ENCODE results near the gene MTA1.
A peak's percentile ranks its signal among the peaks of the same experiment; 100 is the strongest.

MTA1 gene

DNA sequence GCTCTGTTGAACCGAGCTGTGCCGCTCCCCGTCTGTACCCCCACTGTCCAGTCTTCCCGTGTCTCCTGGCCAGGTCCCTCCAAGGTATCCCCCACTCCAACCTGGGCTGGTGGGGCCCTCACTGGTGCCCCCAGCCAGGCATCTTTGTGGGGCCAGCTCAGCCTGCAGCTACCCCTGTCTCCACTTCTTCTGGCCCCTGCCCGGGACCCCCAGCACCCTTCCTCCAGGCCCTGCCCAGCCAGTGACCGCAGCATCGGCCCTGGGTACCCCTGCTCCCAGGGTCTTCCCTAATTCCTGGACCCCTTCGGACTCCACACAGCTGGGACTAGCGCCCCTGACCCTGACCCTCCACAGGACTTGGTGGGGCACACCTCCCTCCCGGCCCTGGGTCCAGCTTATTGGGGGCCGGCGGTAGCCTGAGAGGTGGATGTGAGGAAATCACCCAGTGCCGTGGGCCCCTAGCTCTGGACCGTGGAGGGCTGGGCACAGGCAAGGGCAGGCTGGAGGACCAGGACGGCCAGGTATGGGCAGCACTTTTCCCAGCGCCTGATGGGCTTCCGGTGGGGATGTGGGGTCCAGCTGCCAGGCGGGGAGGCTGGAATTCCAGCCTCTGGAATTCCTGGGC, 63.0 kb downstream of the MTA1 start:
- peaks cover 87% of the 10 kb centered on the region for H3K4me1 ChIP-seq
- H3K27ac ChIP-seq, result peak overlapping the region; percentile 80
- peak overlapping the region; percentile 61 for H3K9ac ChIP-seq

DNA sequence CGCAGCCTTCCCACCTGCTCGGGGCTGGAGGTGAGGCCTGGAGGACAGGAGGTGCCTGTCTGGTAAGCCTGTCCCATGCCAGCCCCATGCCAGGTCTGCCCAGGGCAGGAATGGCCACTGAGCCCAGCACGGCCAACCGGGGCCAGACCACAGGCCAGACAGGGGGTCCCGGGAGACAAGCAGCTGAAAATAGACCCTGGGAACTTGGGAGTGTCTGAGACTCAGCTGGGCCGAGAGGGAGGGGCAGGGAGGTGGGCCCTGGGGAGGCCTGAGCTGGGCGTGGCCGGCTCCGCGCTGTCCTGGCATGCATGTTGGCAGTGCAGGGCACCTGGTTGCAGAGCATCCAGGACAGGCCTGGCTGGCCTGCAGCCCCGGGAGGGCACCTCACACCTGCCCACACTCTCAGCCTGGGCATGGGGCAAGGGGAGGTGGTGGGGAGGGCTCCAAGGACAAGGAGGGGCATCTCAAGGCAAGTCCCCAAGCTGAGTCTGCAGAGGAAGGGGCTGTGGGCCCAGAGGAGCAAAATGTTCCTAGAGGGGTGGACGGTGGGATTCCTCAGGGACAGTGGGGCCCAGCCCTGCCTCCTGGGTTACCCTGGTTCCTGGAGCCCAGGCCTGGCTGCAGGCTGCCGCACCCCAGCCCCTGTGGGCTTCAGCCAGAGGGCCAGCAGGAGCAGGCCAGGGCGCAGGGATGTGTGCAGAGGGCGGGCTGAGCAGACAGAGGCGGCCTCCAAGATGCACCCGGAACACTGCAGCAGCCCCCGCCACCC, 63.9 kb downstream of the MTA1 start:
- no peaks in the 10 kb centered on the region; the same call in 1 of the 2 replicates for H3K36me3 ChIP-seq
- H3K27me3 ChIP-seq, result peaks cover 59% of the 10 kb centered on the region
- peak overlapping the region; percentile 99 for H3K4me2 ChIP-seq
- peak overlapping the region; percentile 61; the same call in 1 of the 2 replicates for H3K9ac ChIP-seq
- H3K4me1 ChIP-seq, result peaks cover 89% of the 10 kb centered on the region
- H3K27ac ChIP-seq, result peak overlapping the region; percentile 80; the same call in 1 of the 2 replicates
- peaks cover 42% of the 10 kb centered on the region for H4K20me1 ChIP-seq
- peak overlapping the region; percentile 63; the same call in 1 of the 2 replicates for H3K4me3 ChIP-seq
- no peak for TF ChIP-seq Cebpa-rat (IDR thresholded peaks at IDR 0.05)
- no peaks in the 10 kb centered on the region for H3K9me3 ChIP-seq

More for the DNA sequence above, 63.0 kb downstream of the MTA1 start:
- H3K4me2 ChIP-seq, result peak overlapping the region; percentile 99
- H3K4me3 ChIP-seq, result peak overlapping the region; percentile 63
- no peak for TF ChIP-seq Cebpa-rat (IDR thresholded peaks at IDR 0.05)
- peaks cover 49% of the 10 kb centered on the region for H4K20me1 ChIP-seq
- H3K36me3 ChIP-seq, result no peaks in the 10 kb centered on the region
- peaks cover 59% of the 10 kb centered on the region for H3K27me3 ChIP-seq
- H3K9me3 ChIP-seq, result no peaks in the 10 kb centered on the region

- TF ChIP-seq Cebpa-rat (IDR thresholded peaks at IDR 0.05), result no peak
- Histone ChIP-seq H3K4me1 (peaks cover 97% of the 10 kb centered on the region), H3K9me3 (no peaks in the 10 kb centered on the region), H3K27ac (no peak overlapping the region), H3K36me3 (no peaks in the 10 kb centered on the region; the same call in 1 of the 2 replicates), H3K9ac (peak overlapping the region; percentile 17; the same call in 1 of the 2 replicates), H3K4me2 (peak overlapping the region; percentile 99), H4K20me1 (peaks cover 49% of the 10 kb centered on the region), H3K27me3 (peaks cover 55% of the 10 kb centered on the region), H3K4me3 (no peak overlapping the region)
Measured at GRCh38 chr14:105484069-105484996, 64.7 kb downstream of the MTA1 start.

GRCh38 chr14:105484997-105485393, 65.4 kb downstream of the MTA1 start:
- Histone ChIP-seq H3K4me3 (no peak overlapping the region), H4K20me1 (peaks cover 42% of the 10 kb centered on the region), H3K27ac (no peak overlapping the region), H3K36me3 (no peaks in the 10 kb centered on the region; the same call in 1 of the 2 replicates), H3K27me3 (peaks cover 48% of the 10 kb centered on the region), H3K9ac (no peak overlapping the region), H3K9me3 (no peaks in the 10 kb centered on the region), H3K4me1 (peaks cover 94% of the 10 kb centered on the region), H3K4me2 (peak overlapping the region; percentile 99)
- no peak for TF ChIP-seq Cebpa-rat (IDR thresholded peaks at IDR 0.05)

GRCh38 chr14:105485739-105486162, 66.1 kb downstream of the MTA1 start:
- Histone ChIP-seq H3K9me3 (no peaks in the 10 kb centered on the region), H3K4me2 (peak overlapping the region; percentile 99), H3K27me3 (peaks cover 41% of the 10 kb centered on the region), H3K9ac (0 out of 2 replicates have a peak overlapping the region, but pooled peaks have one; percentile 72), H3K36me3 (no peaks in the 10 kb centered on the region; the same call in 1 of the 2 replicates), H3K27ac (no peak overlapping the region), H4K20me1 (peaks cover 35% of the 10 kb centered on the region), H3K4me3 (peak overlapping the region; percentile 72), H3K4me1 (peaks cover 88% of the 10 kb centered on the region)
- no peak for TF ChIP-seq Cebpa-rat (IDR thresholded peaks at IDR 0.05)

DNA sequence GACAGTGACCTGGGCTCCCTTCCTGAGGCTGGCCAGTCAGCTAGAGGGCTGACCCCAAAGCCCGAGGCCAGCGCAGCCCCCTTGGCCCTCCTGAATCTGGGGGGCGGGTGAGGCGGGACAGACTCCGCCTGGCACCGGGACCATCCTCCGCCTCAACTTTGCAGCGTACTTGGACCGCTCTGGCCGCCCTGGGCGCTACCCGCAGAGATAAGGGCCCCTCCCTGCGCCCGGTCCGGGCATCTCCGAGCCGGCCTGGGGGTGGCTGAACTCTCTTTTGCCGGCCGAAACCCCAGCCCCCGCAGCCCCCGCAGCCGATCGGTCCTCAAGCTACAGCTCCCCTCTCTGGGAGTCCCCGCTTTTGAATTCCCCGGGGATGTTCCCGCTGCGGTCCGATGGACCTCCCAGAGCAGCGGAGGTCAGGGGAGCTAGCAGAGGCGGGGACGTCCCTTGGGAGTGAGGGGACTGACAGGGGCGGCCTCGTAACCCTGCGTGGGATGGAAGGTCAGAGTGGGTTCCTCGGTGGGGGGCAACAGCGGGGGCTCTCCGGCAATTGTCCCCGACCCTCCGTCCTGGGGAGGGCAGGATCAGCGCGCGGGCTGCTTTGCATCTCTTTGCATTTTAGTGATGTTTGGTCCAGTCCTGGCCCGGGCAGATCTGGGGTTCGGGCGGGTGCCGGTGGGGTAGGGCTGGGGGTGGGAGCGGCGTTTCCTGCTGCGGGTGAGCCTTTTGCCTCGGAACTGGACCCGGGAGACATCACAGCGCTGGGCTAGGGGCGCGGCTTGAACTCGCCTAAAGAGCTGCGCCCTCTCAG, 66.7 kb downstream of the MTA1 start, which contains the start of gene CRIP1:
TSS of gene CRIP1 (plus strand) at position 724 of the 811 bp plus-strand sequence. CDS start 374 bp downstream, outside the sequence.
- peaks cover 35% of the 10 kb centered on the region for H4K20me1 ChIP-seq
- H3K4me1 ChIP-seq, result peaks cover 81% of the 10 kb centered on the region
- peak within 1 kb of the TSS; percentile 72 for H3K9ac ChIP-seq
- H3K27me3 ChIP-seq, result peaks cover 40% of the 10 kb centered on the region
- H3K4me3 ChIP-seq, result peak within 1 kb of the TSS; percentile 72
- peak within 1 kb of the TSS; percentile 99 for H3K4me2 ChIP-seq
- no peaks in the 10 kb centered on the region for H3K9me3 ChIP-seq
- peak within 1 kb of the TSS; percentile 58 for H3K27ac ChIP-seq
- no peak for TF ChIP-seq Cebpa-rat (IDR thresholded peaks at IDR 0.05)
- no peaks in the 10 kb centered on the region; the same call in 1 of the 2 replicates for H3K36me3 ChIP-seq

DNA sequence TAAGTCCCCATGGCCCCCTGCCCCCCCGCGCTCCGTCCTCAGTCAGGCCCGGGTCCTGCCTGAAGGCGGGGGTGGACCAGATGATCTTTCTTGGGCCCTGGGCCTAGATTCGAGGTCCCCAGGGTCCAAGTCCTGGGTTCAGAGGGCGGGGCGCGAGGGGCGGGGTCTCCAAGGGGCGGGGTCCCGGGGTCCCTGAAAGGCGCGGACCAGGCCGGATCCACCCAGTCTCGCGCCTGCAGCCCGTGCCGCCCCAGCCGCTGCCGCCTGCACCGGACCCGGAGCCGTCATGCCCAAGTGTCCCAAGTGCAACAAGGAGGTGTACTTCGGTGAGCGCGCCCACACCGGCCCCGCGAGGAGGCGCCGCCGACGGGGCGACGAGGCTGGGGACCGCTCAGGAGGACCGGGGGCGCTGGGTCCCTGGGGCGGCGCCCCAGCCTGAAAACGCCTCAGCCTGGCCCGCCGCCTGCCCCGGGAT, 67.4 kb downstream of the MTA1 start:
- peak overlapping the region; percentile 72 for H3K9ac ChIP-seq
- H3K27me3 ChIP-seq, result peaks cover 40% of the 10 kb centered on the region
- H3K4me1 ChIP-seq, result peaks cover 80% of the 10 kb centered on the region
- H3K4me2 ChIP-seq, result peak overlapping the region; percentile 99
- no peak for TF ChIP-seq Cebpa-rat (IDR thresholded peaks at IDR 0.05)
- no peaks in the 10 kb centered on the region for H3K9me3 ChIP-seq
- H3K27ac ChIP-seq, result peak overlapping the region; percentile 58
- H4K20me1 ChIP-seq, result peaks cover 38% of the 10 kb centered on the region
- peak overlapping the region; percentile 72 for H3K4me3 ChIP-seq
- H3K36me3 ChIP-seq, result no peaks in the 10 kb centered on the region; the same call in 1 of the 2 replicates

DNA sequence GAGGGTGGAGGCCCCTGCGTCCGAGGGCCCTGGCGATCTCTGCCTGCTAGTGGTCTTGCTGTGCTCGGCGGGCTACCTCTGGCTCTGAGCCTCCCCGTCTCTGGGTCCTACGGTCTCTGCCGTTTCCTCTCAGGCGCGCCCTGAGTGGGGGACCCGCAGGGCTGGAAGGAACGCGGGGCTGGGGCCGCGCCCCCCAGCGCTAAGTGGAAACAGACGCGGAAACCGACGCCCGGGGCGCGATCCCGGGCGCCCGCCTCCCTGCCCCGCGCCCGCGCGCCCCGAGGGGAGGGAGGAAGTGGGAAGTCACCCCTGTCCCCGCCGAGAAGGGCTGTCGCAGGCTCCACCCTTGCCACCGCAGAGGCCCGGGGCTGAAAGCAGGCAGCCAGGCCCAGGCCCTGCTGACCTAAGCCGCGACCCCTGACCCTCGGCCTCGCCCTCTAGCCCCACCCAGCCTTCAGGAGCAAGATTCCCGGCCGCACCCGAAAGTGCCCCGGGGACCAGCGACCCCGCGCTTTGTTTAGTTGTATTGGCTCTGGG, 67.9 kb downstream of the MTA1 start:
- Histone ChIP-seq H3K27ac (peak overlapping the region; percentile 58), H3K27me3 (peaks cover 40% of the 10 kb centered on the region), H3K4me2 (peak overlapping the region; percentile 99), H4K20me1 (peaks cover 38% of the 10 kb centered on the region), H3K4me1 (peaks cover 80% of the 10 kb centered on the region), H3K9me3 (no peaks in the 10 kb centered on the region), H3K9ac (peak overlapping the region; percentile 72), H3K36me3 (peaks cover 2% of the 10 kb centered on the region), H3K4me3 (peak overlapping the region; percentile 72)
- TF ChIP-seq Cebpa-rat (IDR thresholded peaks at IDR 0.05), result no peak

Data from BLaER1 (cell line).